DMS53 treated with DMSO at 0.1 percent for 48 hours (cell line): ENCODE data around the gene CAMK2A.

Experiments used
- DNase-seq: peaks from one replicate; lab custom pipeline; 2025; ENCODE audit not compliant: unreplicated experiment; lab: John Stamatoyannopoulos, UW

Gene CAMK2A

DNA sequence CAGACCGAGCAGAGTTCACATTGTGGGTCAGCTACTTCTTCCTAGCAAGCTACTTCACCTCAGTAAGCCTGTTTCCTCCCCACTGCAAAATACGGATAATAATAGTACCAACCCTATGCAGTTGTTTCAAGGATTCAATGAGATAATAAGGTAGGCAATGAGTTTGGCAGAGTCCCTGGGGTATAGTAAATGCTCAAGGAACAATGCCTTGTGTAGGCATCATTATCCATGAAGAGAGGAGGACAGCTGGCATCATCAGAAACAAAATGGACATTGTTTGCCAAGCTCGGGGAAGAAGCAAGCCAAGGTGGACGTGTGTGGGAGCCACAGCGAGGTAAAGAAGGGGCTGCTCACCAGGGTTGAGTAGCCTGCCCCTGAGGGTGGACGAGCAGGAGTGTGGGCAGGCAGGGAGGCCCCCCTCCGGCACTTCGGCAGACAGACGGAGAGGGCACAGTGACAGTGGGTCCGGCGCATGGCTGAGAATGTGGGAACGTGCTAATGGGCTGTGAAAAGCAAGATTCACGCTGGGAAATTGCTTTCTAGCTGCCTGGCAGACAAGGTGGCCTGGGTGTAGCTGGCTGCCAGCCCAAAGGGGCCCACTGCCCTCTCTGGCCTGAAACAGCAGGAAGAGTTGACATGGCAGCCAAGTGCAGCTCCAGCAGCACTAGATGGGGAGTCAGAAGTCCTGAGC is 10.1 kb downstream of the CAMK2A start:
- DNase-seq, result no peak

DNA sequence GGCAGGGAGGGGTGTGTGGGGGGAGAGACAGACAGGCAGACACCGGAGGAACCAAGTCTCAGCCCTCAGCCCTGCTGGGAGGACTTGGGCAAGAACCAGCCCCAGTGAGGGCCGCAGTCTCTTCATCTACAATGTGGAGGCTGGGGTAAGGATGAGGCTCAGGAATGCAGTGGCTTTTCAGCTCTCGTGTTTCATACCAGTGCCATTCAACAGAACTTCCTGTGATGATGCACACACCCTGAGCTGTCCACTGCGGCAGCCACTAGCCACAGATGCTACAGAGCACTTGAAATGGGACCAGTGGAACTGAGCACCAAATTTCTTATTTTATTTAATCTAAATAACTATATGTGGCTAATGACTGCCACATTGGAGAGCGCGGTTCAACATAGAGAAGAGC is 10.7 kb downstream of the CAMK2A start:
- no peak for DNase-seq

DNA sequence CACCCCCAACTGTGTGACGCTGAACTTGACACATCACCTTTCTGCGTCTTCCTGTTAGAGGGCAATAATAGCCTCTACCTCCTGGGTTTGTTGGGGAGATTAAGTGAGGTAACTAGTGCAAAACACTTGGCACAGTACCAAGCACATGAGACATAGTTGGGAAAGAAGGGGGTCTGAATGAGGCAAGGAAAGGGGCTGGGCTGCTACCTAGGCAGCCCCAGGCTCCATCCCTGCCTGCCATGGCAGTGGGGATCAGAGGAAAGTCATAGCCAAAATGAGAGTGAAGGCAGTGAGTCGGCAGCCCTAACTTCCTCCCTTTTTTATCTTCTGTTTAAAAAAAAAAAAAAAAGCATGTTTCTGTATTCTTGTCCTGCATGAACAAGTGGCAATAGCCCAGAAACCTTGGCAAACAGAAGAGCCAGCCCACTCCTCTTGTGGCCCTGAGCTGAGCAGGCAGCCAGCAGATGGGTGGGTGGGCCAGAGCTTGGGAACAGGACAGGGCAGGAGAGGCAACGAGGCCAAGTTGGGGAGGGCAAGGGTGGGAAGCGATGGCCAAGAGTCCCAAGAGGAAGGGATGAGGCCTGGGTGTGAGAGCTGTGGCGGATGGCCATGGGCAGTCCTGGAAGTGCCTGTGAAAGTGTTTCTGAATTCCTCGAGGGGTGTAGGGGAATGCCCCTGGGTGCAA is 11.4 kb downstream of the CAMK2A start:
- DNase-seq, result no peak

DNA sequence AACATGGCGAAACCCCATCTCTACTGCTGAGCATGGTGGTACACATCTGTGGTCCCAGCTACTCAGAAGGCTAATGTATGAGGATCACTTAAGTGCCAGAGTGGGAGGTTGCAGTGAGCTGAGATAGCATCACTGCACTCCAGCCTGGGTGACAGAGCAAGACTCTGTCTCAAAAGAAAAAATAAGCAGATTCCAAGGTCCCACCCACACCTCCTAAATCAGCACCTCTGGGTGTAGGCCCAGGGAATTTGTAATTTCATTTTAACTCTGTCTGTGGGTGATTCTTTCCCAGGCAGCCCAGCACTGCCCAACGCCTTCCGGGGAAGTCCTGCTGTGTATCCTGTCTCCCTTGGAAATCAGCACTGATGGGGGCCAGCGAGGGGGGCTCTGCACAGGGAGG is 12.5 kb downstream of the CAMK2A start:
- DNase-seq, result no peak

DNA sequence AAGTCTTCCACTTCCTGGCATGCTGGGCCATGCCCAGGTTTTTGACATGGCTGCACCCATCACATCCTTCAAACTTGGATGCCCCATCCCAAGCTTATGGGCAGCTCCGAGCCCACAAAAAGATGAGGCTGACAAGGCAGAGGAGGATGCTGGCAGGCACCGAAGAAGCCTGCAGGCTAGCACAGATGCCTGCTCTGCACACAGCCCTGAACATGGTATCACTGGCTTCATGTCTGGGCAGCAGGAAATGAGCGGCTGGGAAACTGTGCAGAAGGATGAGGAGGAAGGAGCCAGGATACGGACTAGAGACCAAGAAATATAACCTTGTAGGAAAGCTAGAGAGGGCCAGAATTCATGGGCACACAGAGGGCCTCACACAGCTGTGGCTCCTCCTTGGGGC is 14.8 kb downstream of the CAMK2A start:
- DNase-seq, result no peak

DNA sequence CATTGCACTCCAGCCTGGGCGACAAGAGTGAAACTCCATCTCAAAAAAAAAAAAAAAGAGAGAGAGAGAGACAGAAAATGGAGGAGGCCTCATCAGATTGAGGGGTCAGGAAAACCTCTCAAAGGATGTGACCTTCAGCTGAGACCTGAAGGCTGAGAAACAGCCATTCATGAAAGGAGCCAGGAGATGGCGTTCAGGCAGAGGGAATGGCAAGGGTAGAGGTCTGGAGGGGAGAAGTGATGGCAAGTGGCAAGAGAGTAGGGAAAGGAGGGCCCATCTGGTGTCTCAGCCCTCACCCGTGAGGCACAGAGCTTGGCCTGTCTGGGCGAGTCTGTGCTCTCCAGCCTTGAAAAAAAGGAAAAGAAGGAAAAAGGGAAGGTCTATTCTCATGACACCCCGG is 17.0 kb downstream of the CAMK2A start:
- no peak for DNase-seq

DNA sequence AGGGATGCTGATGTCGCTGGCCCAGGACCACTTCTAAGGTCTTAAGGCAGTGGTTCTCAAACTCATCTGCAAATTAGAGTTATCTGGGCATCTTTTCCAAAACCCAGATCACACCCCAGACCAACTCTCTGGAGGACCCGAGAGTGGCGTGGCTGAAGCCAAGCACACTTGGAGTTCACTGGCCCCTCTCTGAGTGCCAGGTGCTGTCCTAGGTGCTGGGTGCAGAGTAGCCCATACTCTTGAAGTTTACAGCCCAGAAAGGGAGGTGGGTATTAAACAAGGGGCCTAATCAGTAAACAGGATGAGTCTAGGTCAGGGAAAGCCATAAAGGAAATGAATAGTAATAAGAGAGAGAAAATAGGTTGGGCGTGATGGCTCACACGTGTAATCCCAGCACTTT is 17.6 kb downstream of the CAMK2A start:
- no peak for DNase-seq

DNA sequence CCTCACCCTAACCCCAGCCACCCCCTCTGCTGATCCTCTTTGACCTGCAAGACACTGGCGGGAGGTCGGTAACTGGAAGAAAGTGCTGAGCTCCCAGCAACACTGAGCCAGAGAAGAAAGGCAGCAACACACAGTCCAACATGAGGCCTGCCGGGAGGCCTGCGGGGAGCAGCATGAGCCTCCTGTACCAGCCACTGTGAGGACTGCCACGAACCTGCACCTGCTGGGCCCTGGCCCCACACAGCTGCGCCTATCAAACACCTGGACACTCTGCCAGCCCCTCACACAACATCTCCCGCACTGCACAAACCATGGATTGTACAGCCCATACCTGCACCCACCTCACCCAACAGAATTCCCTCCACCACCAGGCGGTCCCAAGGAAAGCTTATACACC is 18.3 kb downstream of the CAMK2A start:
- no peak for DNase-seq

DNA sequence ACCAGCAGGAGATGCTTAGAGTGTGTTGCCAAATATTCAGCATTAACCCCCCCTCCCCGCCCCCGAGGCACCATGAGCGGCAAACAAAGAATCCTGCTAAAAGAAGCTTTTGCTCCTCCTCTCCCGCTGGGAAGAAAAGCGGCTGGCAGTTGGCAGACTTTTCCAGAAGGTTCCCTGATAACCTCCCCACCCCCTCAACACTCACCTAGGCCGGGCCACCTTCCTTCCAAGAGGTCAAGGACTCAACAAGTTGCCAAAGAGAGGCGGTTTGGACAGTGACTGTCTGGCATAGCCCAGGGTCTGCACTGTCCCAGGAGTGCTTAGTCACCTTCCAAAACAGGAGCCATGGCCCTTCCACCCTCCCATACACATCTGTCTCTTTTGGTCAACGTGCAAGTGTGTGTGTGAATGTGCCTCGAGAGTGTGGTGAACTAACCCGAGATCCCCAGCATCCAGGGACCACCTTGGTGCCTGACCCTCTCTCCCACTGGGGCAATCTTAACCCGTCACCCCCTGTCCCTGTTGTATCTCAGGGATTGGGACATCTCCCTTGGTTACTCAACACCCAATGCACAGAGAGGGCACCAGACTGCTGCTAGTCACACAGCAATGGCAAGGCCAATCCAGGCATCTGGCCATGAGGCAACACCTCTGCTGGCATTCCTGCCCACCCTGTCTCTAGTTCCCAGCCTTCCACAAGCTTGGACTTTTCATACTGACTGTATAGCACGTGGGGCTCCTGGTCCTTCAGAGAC is 18.9 kb downstream of the CAMK2A start:
- DNase-seq, result no peak

DNA sequence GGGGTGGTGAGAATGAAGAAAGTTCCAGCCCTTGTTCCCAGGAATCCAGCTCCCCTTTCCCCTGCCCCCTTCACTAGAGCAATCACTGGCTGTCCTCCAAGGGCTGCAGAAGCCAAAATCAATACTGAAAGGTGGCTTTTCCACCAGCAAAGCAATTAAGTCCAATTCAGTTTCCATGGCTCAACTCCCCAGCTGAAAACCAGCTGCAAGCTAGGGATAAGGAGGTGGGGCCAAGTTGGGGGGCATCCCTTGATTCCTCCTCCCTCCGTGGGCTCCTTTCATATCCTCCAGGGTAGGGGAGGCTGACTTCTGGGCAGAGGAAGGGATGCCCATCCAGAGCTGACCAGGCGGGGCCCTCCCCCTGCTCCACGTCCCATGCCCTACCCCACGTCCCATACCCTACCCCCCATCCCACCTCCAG is 22.7 kb downstream of the CAMK2A start:
- no peak for DNase-seq

DNA sequence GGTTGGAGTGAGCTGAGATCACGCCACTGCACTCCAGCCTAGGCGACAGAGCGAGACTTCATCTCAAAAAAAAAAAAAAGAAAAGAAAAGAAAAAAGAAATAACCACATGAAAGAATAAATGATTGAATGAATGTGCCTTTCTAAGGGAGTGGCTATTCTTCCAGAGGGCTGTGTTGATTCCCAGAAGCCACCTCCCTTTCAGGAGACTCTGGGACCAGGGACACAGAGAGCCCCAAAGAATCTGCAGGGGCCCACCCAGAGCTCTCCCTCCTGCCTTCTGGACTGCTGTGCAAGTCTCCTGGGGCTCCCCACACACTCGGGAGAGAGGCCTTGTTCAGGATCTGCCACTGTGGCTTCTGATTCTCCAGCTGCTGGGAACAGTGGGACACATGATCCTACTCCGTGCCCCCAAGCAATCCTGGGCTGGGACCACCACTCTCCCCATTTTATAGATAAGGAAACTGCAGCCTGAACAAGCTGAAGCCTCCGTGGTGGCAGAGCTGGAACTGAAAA is 23.6 kb downstream of the CAMK2A start:
- no peak for DNase-seq

DNA sequence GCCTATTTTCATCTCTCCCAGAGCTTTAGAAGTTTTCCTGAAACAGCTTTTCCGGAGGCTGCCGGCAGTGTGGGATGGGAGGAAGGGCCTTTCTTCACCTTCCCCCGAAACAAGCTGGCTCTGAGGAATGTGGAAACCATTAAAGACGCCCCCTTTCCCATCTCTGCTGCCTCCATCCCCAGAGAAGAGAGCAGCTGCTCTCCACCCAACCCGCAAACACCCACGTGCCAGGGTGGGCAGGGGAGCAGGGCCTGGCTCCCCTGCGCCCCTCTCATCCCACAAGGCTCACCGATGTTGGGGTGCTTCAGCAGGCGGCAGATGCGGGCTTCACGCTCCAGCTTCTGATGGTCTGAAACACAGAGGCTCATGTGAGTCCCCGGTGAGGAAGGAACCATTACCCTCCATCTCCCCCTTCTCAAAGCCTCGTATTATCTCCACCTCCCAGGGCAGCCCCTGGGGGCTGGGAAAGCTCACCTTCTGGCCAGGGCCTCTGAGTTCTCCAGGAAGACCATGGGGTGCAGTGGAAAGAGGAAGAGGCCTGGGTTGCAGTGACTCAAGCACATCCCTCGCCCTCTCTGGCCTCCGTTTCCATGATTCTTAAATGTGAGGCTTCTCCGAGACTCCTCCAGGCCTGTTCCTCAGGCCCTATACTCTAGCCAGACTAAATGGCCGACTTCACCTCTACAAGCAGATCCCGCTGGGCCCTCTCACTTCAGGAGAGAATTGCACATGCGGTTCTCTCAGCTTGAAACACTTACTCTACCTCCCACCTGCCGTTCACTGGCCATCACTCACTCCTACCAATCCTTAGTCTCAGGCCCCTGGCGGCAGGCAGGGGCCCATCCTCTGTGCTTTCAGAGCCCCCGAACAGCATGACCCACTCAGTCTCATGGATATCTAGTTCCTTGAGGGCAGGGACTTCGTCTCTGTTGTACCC is 24.6 kb downstream of the CAMK2A start:
- DNase-seq, result no peak

DNA sequence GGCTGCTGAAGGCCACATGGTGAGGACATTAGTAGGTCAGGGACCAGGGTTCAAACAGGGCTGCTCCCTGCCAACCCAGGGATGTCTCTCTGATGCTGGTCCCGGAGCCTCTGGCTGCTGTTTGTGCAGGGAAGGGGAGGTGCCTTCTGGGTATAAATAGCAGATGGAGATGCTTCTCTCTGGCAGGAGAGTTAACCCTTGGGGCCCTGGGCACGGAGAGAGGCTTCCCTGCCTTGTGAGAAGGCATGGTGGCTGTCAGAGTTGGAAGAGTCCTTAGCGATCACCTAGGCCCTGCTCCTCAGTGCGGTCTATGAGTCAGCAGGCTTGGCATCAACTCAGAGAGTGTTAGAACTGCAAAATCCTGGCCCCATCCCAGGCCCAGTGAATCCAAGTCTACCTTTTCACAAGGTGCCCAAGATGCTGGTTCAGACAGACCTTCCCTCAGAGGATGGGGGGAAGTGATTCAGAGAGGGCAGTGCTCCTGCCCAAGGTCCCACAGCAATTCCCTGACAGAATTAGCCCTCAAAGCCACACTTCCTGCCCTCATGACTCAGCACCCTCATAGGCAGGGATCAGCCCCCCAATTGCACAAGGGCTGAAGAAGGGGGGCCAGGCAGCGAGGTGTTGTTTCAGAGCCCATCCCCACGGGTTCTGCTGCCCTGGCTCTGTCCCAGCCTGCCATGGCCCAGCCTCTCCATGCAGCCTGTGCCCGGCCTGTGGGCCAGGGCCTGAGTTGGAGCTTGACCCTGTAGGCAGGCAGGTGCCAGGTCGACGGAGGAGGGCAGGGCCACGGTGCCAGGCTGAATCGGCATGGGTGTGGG is 25.6 kb downstream of the CAMK2A start:
- no peak for DNase-seq

DNA sequence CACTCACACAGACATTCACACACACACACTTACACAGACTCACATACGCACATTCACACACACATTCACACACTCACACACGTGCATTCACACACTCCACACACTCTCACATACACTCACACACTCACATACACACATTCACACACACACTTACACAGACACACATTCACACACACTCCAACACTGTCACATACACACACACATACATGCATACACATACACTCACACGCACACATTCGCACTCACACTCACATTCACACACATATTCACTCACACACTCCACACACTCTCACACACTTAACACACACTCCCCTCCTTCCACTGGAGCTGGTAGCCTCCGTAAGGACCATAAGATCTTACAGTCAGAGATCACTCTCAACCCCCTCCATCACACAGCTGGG is 26.2 kb downstream of the CAMK2A start:
- no peak for DNase-seq

DNA sequence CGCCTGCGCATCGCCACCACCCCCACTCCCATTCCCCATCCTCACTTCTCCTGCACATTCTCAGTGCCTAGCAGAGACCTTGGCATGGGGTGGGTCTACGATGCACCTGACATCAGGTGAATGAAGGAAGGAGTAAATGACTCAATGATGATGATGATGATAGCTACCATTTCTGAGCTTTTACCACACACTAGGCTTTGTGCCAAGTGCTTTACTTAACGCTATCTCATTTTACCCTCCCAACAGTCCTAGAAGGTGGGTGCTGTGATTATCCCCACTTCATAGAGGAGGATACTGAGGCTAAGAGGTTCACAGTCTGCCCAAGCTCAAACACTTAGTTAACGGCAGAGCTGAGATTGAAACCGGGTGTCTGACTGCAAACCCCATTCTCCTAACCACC is 27.1 kb downstream of the CAMK2A start:
- no peak for DNase-seq

DNA sequence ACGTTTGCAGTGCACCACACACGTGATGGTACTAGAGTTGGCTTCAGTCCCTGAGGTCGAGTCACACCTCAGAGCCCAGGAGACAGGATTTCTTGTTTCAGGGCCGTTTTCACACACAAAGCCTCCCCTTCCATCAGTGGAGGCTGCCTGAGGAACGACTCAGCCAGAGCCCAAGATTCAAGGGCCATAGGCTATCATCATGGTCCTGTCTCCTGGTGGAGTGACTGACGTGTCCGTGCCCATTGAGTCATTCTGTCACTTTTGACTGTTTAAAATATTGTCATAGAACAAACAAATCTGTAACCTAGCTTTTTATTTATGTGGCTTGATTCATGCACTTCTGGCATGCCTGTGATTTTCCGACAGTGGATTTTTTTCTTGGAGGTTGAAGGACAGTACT is 28.3 kb downstream of the CAMK2A start:
- DNase-seq, result no peak

DNA sequence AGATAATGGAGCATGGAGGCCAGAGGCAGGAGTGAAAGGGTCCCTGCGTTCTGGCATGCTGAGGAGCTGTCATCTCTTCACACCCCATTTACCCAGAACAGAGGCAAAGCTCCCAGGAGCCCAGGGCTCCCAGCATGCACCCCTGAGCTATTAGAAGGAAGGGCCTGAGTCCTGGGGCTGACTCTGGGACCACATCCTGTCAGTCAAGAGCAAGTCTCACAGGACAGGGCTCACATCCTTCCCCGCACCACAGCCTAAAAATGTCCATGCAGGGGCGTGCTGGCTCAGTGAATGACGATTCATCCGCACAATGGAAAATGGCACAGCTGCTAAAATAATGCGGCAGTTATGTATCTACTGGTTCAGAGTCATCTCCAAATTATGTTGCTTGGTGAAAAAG is 31.4 kb downstream of the CAMK2A start:
- no peak for DNase-seq

DNA sequence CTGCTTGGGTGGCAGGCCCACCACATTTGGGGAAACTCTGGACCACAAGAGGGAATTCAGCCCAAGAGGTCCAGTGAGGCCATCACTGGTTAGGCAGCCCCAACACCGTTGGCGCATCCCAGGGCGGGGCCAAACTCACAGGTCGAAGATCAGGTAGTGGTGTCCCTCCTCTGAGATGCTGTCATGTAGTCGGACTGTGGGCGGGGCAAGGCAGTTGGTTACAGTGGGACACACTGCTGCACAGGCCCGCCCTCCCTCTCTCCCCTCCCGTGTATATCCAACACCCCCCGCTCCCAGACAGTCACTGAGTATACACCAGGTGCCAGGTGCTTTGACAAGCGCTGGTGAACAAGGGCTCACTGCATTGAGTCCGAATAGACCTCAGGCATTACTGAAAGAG is 32.1 kb downstream of the CAMK2A start:
- DNase-seq, result no peak

DNA sequence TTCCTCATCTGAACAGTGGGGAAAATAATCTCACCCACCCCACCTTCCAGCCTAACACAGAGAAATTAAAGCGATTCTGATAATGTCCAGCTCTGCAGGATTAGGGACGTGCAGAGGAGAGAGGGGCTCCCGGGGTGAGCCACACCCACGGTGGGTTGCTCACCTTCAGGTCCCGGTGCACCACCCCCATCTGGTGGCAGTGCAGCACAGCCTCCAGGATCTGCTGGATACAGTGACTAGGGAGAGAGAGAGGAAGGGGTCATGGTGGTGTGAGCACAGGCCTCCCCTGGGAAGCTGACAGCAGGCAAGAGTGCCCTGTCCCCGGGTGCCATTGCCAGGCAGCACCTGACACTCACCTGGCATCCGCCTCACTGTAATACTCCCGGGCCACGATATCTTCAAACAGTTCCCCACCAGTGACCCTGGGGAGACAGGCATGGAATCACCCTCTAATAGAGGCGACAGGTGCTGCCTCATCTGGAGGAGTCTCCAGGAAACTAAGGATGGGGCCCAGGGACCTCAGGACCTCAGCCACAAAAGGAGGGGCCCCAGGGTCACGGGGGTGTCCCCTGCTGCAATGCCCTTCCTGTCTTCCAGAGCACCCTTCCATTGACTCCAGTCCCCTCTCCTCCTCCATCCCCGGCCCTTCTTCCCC is 33.0 kb downstream of the CAMK2A start:
- DNase-seq, result no peak
